MM.1S (cell line): Measurements from ENCODE around the gene BFSP1.

Source experiments
- CTCF ChIP-seq: fragments of 300-600 bp; sonication (generic); IDR thresholded peaks from 2 replicates; pipeline ENCODE4 v1.5.1; 2016; ENCODE audit warnings: antibody characterized with exemption, low read length, mixed read lengths
- EZH2 ChIP-seq: fragments of 300-600 bp; sonication (generic); optimal IDR thresholded peaks from 2 replicates; pipeline ENCODE3; 2017; ENCODE audit warnings: low read depth, mild to moderate bottlenecking, antibody characterized with exemption, low read length, mixed read lengths

GRCh38 chr20:17461941-17462340 lies 69.2 kb downstream of the BFSP1 start:
- TF ChIP-seq CTCF (no peak), EZH2 (no peak)
